HL-60/S4 treated with phorbol 12-myristate 13-acetate at 8.2 ng/mL for 4 days and 3 days (cell line): Measurements from ENCODE around the gene IFNGR2.
"Not testable (repeated sequence)": the region's sequence is repeated elsewhere in the genome, so short reads cannot be mapped to it uniquely, and the experiment has no call there.

Experiments
- in situ Hi-C: fragments of 300-500 bp; cut with MboI; formaldehyde crosslinking; loops from 2 replicates; pipeline ENCODE4 v1.15.0; 2022; ENCODE audit warnings: low sequenced_read_pairs

Gene IFNGR2

GRCh38 chr21:33375101-33375644 lies 28.0 kb upstream of the IFNGR2 start:
- in situ Hi-C loops = no loop called here

GRCh38 chr21:33377221-33377920 lies 25.8 kb upstream of the IFNGR2 start:
- in situ Hi-C loops = no loop called here

- in situ Hi-C loops = no loop called here
Measured at GRCh38 chr21:33378081-33378480, 25.1 kb upstream of the IFNGR2 start.

- in situ Hi-C loops = not testable (repeated sequence)
Measured at GRCh38 chr21:33379934-33380333, 23.3 kb upstream of the IFNGR2 start.

GRCh38 chr21:33380483-33380998 lies 22.7 kb upstream of the IFNGR2 start:
- in situ Hi-C loops = no loop called here

- in situ Hi-C loops = not testable (repeated sequence)
Measured at GRCh38 chr21:33381381-33381780, 21.8 kb upstream of the IFNGR2 start.

- in situ Hi-C loops = no loop called here
Measured at GRCh38 chr21:33383056-33383888, 19.9 kb upstream of the IFNGR2 start.

GRCh38 chr21:33384841-33385331 lies 18.3 kb upstream of the IFNGR2 start:
- in situ Hi-C loops = no loop called here

- in situ Hi-C loops = no loop called here
Measured at GRCh38 chr21:33386222-33386784, 16.9 kb upstream of the IFNGR2 start.

- in situ Hi-C loops = no loop called here
Measured at GRCh38 chr21:33387294-33387693, 15.9 kb upstream of the IFNGR2 start.

GRCh38 chr21:33388188-33388587 lies 15.0 kb upstream of the IFNGR2 start:
- in situ Hi-C loops = no loop called here

GRCh38 chr21:33390479-33390878 lies 12.7 kb upstream of the IFNGR2 start:
- in situ Hi-C loops = no loop called here

GRCh38 chr21:33391656-33392055 lies 11.6 kb upstream of the IFNGR2 start:
- in situ Hi-C loops = no loop called here

GRCh38 chr21:33392284-33392985 lies 10.8 kb upstream of the IFNGR2 start:
- in situ Hi-C loops = no loop called here

- in situ Hi-C loops = no loop called here
Measured at GRCh38 chr21:33393348-33393747, 9.9 kb upstream of the IFNGR2 start.

GRCh38 chr21:33394260-33394659 lies 9.0 kb upstream of the IFNGR2 start:
- in situ Hi-C loops = no loop called here

GRCh38 chr21:33395891-33396331 lies 7.3 kb upstream of the IFNGR2 start:
- in situ Hi-C loops = no loop called here

- in situ Hi-C loops = no loop called here
Measured at GRCh38 chr21:33396436-33396835, 6.8 kb upstream of the IFNGR2 start.

GRCh38 chr21:33396951-33397350 lies 6.3 kb upstream of the IFNGR2 start:
- in situ Hi-C loops = no loop called here

- in situ Hi-C loops = no loop called here
Measured at GRCh38 chr21:33397717-33398116, 5.5 kb upstream of the IFNGR2 start.

GRCh38 chr21:33398361-33398760 lies 4.9 kb upstream of the IFNGR2 start:
- in situ Hi-C loops = no loop called here
